SK-N-SH treated with all-trans-retinoic acid at 6 μM for 48 hours (cell line): ENCODE results near the gene PTGER2.

Experiments used
- ATAC-seq: fragments of 200-7000 bp; cut with Tn5 transposase; 3 replicates; pipeline ENCODE4 v1.9.1; 2020; ENCODE audit warnings: mild to moderate bottlenecking, moderate library complexity
- ARNTL ChIP-seq: fragments of 450-650 bp; formaldehyde crosslinking; IDR thresholded peaks from 2 replicates; pipeline ENCODE4 v1.5.0; 2020; ENCODE audit warnings: low read depth, mild to moderate bottlenecking, moderate library complexity, borderline replicate concordance
- BACH2 ChIP-seq: fragments of 250-450 bp; sonication (Bioruptor Pico); IDR thresholded peaks from 2 replicates; pipeline ENCODE4 v1.9.0; 2021; ENCODE audit warnings: mild to moderate bottlenecking, borderline replicate concordance
- CREB5 ChIP-seq: fragments of 250-450 bp; sonication (Bioruptor Pico); IDR thresholded peaks from 2 replicates; pipeline ENCODE4 v1.5.1; 2020; ENCODE audit warnings: low read depth, mild to moderate bottlenecking, moderate library complexity
- CSDC2 ChIP-seq: fragments of 250-450 bp; sonication (Bioruptor Pico); IDR thresholded peaks from 2 replicates; pipeline ENCODE4 v1.5.0; 2020; ENCODE audit warnings: mild to moderate bottlenecking, moderate library complexity
- ESRRG ChIP-seq: fragments of 250-450 bp; sonication (Bioruptor Pico); IDR thresholded peaks from 2 replicates; pipeline ENCODE4 v1.6.1; 2021; ENCODE audit warnings: mild to moderate bottlenecking
- ISL1 ChIP-seq: fragments of 250-450 bp; sonication (Bioruptor Pico); IDR thresholded peaks from 2 replicates; pipeline ENCODE4 v2.1.2; 2022; ENCODE audit warnings: mild to moderate bottlenecking, moderate library complexity
- OSR1 ChIP-seq: fragments of 250-450 bp; sonication (Bioruptor Pico); IDR thresholded peaks from 2 replicates; pipeline ENCODE4 v1.8.0; 2022; ENCODE audit warnings: moderate library complexity, mild to moderate bottlenecking, inconsistent platforms
- PATZ1 ChIP-seq: fragments of 250-450 bp; sonication (Bioruptor Pico); IDR thresholded peaks from 2 replicates; pipeline ENCODE4 v1.8.0; 2020; ENCODE audit warnings: mild to moderate bottlenecking, moderate library complexity, borderline replicate concordance
- POU6F1 ChIP-seq: fragments of 250-450 bp; sonication (Bioruptor Pico); IDR thresholded peaks from 2 replicates; pipeline ENCODE4 v1.8.0; 2021; ENCODE audit warnings: low read depth, mild to moderate bottlenecking, moderate library complexity, borderline replicate concordance
- PPARA ChIP-seq: fragments of 250-450 bp; sonication (Bioruptor Pico); IDR thresholded peaks from 2 replicates; pipeline ENCODE4 v1.5.0; 2020; ENCODE audit warnings: mild to moderate bottlenecking, borderline replicate concordance
- RARB ChIP-seq: fragments of 250-450 bp; sonication (Bioruptor Pico); IDR thresholded peaks from 2 replicates; pipeline ENCODE4 v1.8.0; 2021; ENCODE audit warnings: mild to moderate bottlenecking, moderate library complexity
- TCF4 ChIP-seq: fragments of 250-450 bp; sonication (Bioruptor Pico); IDR thresholded peaks from 2 replicates; pipeline ENCODE4 v1.8.0; 2021; ENCODE audit warnings: mild to moderate bottlenecking, moderate library complexity, borderline replicate concordance
- TOX ChIP-seq: fragments of 250-450 bp; sonication (Bioruptor Pico); IDR thresholded peaks from 2 replicates; pipeline ENCODE4 v1.8.0; 2021; ENCODE audit warnings: mild to moderate bottlenecking, moderate library complexity, borderline replicate concordance
- TSHZ2 ChIP-seq: fragments of 250-450 bp; sonication (Bioruptor Pico); IDR thresholded peaks from 2 replicates; pipeline ENCODE4 v1.5.0; 2020; ENCODE audit warnings: mild to moderate bottlenecking, moderate library complexity
- ZC3H10 ChIP-seq: fragments of 250-450 bp; sonication (Bioruptor Pico); IDR thresholded peaks from 2 replicates; pipeline ENCODE4 v1.5.1; 2021; ENCODE audit warnings: mild to moderate bottlenecking, moderate library complexity
- ZFP3 ChIP-seq: fragments of 250-450 bp; sonication (Bioruptor Pico); IDR thresholded peaks from 2 replicates; pipeline ENCODE4 v1.5.0; 2020; ENCODE audit warnings: mild to moderate bottlenecking, moderate library complexity
- ZFP30 ChIP-seq: fragments of 450-650 bp; formaldehyde crosslinking; IDR thresholded peaks from 2 replicates; pipeline ENCODE4 v1.5.0; 2022; ENCODE audit warnings: mild to moderate bottlenecking, moderate library complexity
- ZNF565 ChIP-seq: fragments of 450-650 bp; formaldehyde crosslinking; conservative IDR thresholded peaks from 2 replicates; pipeline ENCODE4 v1.5.0; 2020; ENCODE audit warnings: low read depth, mild to moderate bottlenecking, moderate library complexity
- ZNF70 ChIP-seq: fragments of 450-650 bp; formaldehyde crosslinking; IDR thresholded peaks from 2 replicates; pipeline ENCODE4 v1.5.0; 2020; ENCODE audit warnings: mild to moderate bottlenecking, moderate library complexity
- ZNF8 ChIP-seq: fragments of 450-650 bp; formaldehyde crosslinking; IDR thresholded peaks from 2 replicates; pipeline ENCODE4 v1.5.0; 2020; ENCODE audit warnings: mild to moderate bottlenecking, moderate library complexity

PTGER2 gene

GRCh38 chr14:52304248-52304904 is 9.7 kb upstream of the PTGER2 start:
- no peak for ATAC-seq
- TF ChIP-seq BACH2 (CRISPR knock-in tag) = no peak
- no peak for TF ChIP-seq TSHZ2 (CRISPR knock-in tag)
- no peak for TF ChIP-seq ISL1 (CRISPR knock-in tag)
- no peak for TF ChIP-seq ZFP30 (CRISPR knock-in tag)
- no peak for TF ChIP-seq PATZ1
- TF ChIP-seq TCF4 (CRISPR knock-in tag) = no peak
- TF ChIP-seq CREB5 (CRISPR knock-in tag) = no peak
- TF ChIP-seq CSDC2 (CRISPR knock-in tag) = no peak
- no peak for TF ChIP-seq ZNF565 (CRISPR knock-in tag)
- TF ChIP-seq POU6F1 = no peak
- no peak for TF ChIP-seq ARNTL
- no peak for TF ChIP-seq ZNF70 (CRISPR knock-in tag)
- TF ChIP-seq RARB (CRISPR knock-in tag) = no peak
- no peak for TF ChIP-seq ZFP3 (CRISPR knock-in tag)
- no peak for TF ChIP-seq ZNF8 (CRISPR knock-in tag)
- no peak for TF ChIP-seq ESRRG
- TF ChIP-seq TOX (CRISPR knock-in tag) = no peak

- no peak for ATAC-seq
- no peak for TF ChIP-seq ZFP30 (CRISPR knock-in tag)
- no peak for TF ChIP-seq PATZ1
- TF ChIP-seq PPARA (CRISPR knock-in tag) = no peak
- TF ChIP-seq OSR1 (CRISPR knock-in tag) = no peak
- no peak for TF ChIP-seq ZC3H10
- no peak for TF ChIP-seq TCF4 (CRISPR knock-in tag)
- TF ChIP-seq ZNF70 (CRISPR knock-in tag) = no peak
- TF ChIP-seq POU6F1 = no peak
- no peak for TF ChIP-seq CREB5 (CRISPR knock-in tag)
- TF ChIP-seq ZNF8 (CRISPR knock-in tag) = no peak
- TF ChIP-seq TSHZ2 (CRISPR knock-in tag) = no peak
These were observed 9.1 kb upstream of the PTGER2 start for GRCh38 chr14:52305014-52305413.
